Neural crest cell (in vitro differentiated cells): ENCODE measurements around the gene HACD2. TPM values are rescaled to one million over a fixed set of nuclear protein-coding genes. Genes with fewer than 3 reads are reported as not detected.
"Not testable (repeated sequence)": the region's sequence is repeated elsewhere in the genome, so short reads cannot be mapped to it uniquely, and the experiment has no call there.

Experiments
- DNase-seq: peaks from one replicate; pipeline ENCODE4 v3.0.0; 2021; ENCODE audit warnings: low read depth, mixed read lengths, low spot score
- H3K27ac Mint-ChIP-seq: one replicate; pipeline ENCODE4 v1.8.0; 2021; ENCODE audit warnings: mild to moderate bottlenecking, mixed read lengths; ENCODE audit not compliant: unreplicated experiment
- H3K27me3 Mint-ChIP-seq: 2 replicates; pipeline ENCODE4 v1.8.0; 2021; ENCODE audit warnings: low read depth, mild to moderate bottlenecking, mixed read lengths
- H3K36me3 Mint-ChIP-seq: 2 replicates; pipeline ENCODE4 v1.8.0; 2021; ENCODE audit warnings: low read depth, mild to moderate bottlenecking, mixed read lengths
- H3K4me1 Mint-ChIP-seq: 2 replicates; pipeline ENCODE4 v1.8.0; 2021; ENCODE audit warnings: mixed read lengths
- H3K4me3 Mint-ChIP-seq: one replicate; pipeline ENCODE4 v1.8.0; 2021; ENCODE audit warnings: mild to moderate bottlenecking, mixed read lengths
- H3K9me3 Mint-ChIP-seq: 2 replicates; pipeline ENCODE4 v1.8.0; 2021; ENCODE audit warnings: mixed read lengths
- total RNA-seq: library from RNA; stranded (reverse); gene quantifications from 2 replicates; pipeline ENCODE4 v1.2.1, GENCODE V29; 2021
- TF ChIP-seq, protein P1 (sequence below): fragments of 200-600 bp; sonication (generic); conservative IDR thresholded peaks from 2 replicates; pipeline ENCODE4 v1.5.0; 2021; ENCODE audit warnings: antibody characterized with exemption, mild to moderate bottlenecking

Gene HACD2
- total RNA-seq, 1 donor from 2014 or later, result 26.5 TPM

DNA sequence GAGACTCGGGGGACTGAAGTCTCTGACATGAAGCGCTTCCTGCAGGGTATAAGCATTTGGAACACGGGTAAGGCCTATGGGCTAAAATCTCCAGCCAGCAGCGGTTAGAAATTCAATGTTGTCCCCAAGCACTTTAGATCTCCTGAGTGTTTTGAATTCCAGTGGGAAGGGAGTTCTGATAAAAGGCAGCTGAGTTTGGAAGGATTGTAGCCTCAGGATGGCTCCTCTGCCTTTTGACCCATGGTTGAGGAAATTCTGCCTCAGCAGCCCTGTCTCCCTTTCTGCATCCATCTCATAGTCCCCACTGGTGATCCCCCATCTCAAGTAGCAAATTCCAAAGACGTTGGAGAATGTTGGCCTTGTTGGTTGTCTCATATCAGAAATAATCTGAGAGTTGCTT, 24.2 kb upstream of the HACD2 start:
- peaks cover 3% of the 10 kb centered on the region for H3K4me1 Mint-ChIP-seq
- peaks cover 10% of the 10 kb centered on the region for H3K36me3 Mint-ChIP-seq
- no peak for DNase-seq
- H3K9me3 Mint-ChIP-seq, result no peaks in the 10 kb centered on the region
- no peak overlapping the region for H3K27ac Mint-ChIP-seq
- TF ChIP-seq, protein P1, sequence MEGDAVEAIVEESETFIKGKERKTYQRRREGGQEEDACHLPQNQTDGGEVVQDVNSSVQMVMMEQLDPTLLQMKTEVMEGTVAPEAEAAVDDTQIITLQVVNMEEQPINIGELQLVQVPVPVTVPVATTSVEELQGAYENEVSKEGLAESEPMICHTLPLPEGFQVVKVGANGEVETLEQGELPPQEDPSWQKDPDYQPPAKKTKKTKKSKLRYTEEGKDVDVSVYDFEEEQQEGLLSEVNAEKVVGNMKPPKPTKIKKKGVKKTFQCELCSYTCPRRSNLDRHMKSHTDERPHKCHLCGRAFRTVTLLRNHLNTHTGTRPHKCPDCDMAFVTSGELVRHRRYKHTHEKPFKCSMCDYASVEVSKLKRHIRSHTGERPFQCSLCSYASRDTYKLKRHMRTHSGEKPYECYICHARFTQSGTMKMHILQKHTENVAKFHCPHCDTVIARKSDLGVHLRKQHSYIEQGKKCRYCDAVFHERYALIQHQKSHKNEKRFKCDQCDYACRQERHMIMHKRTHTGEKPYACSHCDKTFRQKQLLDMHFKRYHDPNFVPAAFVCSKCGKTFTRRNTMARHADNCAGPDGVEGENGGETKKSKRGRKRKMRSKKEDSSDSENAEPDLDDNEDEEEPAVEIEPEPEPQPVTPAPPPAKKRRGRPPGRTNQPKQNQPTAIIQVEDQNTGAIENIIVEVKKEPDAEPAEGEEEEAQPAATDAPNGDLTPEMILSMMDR, result no peak
- no peak overlapping the region for H3K4me3 Mint-ChIP-seq
- no peaks in the 10 kb centered on the region for H3K27me3 Mint-ChIP-seq

DNA sequence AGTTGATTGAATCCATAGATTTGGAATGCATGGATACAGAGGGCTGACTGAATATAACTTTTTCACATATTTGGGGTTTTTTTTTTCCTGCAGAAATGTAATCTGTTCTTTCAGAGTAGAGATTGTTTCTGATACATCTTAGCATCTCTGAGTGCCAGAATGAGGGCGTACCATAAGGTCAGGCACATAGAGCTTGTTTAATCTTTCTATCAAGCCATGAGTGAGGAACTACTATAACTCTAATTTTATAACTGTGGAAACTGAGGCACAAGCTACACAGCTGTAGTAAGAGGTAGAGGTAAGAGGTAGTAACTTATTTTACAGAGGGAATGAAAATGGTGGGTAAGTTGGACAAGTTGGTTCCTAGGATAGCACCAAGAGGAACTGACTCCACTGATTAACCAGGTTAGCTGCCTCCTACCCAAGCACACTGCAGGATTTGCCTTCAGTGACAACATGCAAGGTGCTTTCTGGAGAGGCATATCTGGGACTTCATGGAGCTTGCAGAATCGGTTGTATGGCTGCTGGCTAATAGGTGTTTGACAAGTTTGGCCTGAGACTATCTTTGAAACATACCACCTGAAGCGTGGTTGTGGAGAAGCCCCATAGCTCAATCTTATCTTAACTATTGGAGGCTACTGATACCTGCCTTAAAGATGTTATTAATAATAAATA, 23.5 kb upstream of the HACD2 start:
- H3K36me3 Mint-ChIP-seq, result peaks cover 6% of the 10 kb centered on the region
- no peaks in the 10 kb centered on the region for H3K9me3 Mint-ChIP-seq
- peaks cover 4% of the 10 kb centered on the region for H3K4me1 Mint-ChIP-seq
- DNase-seq, result no peak
- no peak overlapping the region for H3K27ac Mint-ChIP-seq
- H3K4me3 Mint-ChIP-seq, result no peak overlapping the region
- TF ChIP-seq, protein P1, result no peak
- no peaks in the 10 kb centered on the region for H3K27me3 Mint-ChIP-seq

DNA sequence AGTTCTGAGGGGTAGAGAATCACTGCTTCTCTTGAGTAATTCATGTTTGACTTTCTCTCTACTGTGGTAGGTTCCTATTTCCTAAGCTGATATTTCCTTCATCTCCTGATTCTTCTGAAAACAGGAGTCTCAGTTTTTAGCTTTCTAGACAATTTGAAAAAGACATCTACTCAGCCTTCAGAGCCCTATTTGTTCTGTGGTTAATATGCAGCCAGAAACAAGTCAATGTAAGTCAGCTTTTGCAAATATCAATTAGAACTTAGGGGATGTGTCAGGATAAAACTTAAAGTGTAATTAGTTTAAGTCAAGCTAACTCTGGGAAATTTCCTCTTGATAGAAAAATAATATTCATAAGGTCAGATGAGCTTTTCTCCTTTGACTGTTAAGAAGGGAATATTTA, 21.7 kb upstream of the HACD2 start:
- no peaks in the 10 kb centered on the region for H3K9me3 Mint-ChIP-seq
- TF ChIP-seq, protein P1, result no peak
- H3K36me3 Mint-ChIP-seq, result peaks cover 3% of the 10 kb centered on the region
- peaks cover 4% of the 10 kb centered on the region for H3K4me1 Mint-ChIP-seq
- no peak for DNase-seq
- H3K27me3 Mint-ChIP-seq, result no peaks in the 10 kb centered on the region
- no peak overlapping the region for H3K4me3 Mint-ChIP-seq
- no peak overlapping the region for H3K27ac Mint-ChIP-seq

DNA sequence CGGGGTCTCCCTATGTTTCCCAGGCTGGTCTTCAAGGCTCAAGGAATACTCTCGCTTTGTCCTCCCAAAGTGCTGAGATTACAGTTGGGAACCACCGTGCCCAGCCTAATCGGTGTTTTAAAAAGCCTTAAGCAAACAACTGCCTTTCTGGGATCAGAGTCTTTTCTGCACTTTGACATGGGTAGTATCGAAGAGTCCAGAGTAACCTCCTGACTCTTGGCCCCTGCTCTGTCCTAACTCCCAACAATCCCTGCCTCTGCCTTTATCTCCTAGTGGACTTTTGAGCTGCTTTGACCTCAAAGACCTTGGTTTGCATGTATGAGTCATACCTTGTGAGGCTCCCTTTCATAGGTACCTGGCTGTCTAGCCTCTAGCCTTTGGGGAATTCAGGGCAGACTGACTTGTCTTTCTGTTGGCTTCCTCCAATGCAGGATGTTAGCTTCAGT, 21.0 kb upstream of the HACD2 start:
- Mint-ChIP-seq H3K27ac (no peak overlapping the region), H3K9me3 (no peaks in the 10 kb centered on the region), H3K36me3 (peaks cover 3% of the 10 kb centered on the region), H3K27me3 (no peaks in the 10 kb centered on the region), H3K4me3 (no peak overlapping the region), H3K4me1 (peaks cover 4% of the 10 kb centered on the region)
- TF ChIP-seq, protein P1, result no peak
- DNase-seq, result no peak

DNA sequence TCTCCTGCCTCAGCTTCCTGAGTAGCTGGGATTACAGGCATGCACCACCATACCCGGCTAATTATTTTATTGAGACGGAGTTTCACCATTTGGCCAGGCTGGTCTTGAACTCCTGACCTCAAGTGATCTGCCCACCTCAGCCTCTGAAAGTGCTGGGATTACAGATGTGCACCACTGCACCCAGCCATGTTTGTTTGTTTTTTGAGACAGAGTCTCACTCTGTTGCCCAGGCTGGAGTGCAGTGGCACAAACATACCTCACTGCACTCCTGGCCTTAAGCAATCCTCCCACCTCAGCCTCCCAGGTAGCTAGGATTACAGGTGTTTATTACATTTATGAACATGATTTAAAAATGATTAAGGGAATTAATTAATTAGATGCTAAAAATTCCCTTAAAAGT, 18.3 kb upstream of the HACD2 start:
- not testable (repeated sequence) for H3K4me1 Mint-ChIP-seq, H3K9me3 Mint-ChIP-seq, H3K4me3 Mint-ChIP-seq, DNase-seq, H3K27me3 Mint-ChIP-seq, H3K27ac Mint-ChIP-seq
- peaks cover 15% of the 10 kb centered on the region for H3K36me3 Mint-ChIP-seq

DNA sequence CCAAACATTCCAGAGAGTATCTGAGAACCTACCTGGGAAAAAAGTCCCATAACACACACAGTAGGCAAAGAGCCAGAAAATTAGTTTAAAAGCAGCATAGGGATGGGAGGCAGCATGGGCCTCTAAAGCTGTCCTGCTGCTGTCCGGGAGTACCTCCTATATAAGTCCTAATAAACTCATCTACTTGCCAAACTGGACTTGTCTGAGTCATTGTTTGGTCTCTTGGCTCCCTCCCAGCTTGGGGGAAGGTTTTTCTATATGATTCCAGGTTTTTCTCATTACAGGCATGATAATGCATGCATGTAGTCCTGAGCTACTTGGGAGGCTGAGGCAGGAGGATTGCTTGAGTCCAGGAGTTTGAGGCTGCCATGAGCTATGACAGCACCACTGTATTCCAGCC, 17.5 kb upstream of the HACD2 start:
- TF ChIP-seq, protein P1, result no peak
- Mint-ChIP-seq H3K4me3 (no peak overlapping the region), H3K27me3 (no peaks in the 10 kb centered on the region)

DNA sequence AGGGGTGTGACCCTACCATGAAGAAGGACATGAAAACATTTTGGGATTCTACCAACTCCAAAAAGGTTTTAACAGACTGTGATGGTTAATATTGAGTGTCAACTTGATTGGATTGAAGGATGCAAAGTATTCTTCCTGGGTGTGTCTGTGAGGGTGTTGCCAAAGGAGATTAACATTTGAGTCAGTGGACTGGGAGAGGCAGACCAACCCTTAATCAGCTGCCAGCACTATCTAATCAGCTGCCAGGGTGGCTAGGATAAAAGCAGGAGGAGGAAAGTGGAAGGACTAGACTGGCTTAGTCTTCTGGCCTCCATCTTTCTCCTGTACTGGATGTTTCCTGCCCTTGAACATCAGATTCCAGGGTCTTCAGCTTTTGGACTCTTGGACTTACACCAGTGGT, 16.0 kb upstream of the HACD2 start:
- H3K9me3 Mint-ChIP-seq, H3K27me3 Mint-ChIP-seq, H3K4me3 Mint-ChIP-seq, H3K27ac Mint-ChIP-seq, H3K4me1 Mint-ChIP-seq, DNase-seq: not testable (repeated sequence)
- peaks cover 15% of the 10 kb centered on the region for H3K36me3 Mint-ChIP-seq

More for the DNA sequence above, 17.5 kb upstream of the HACD2 start:
- H3K4me1 Mint-ChIP-seq, result peaks cover 4% of the 10 kb centered on the region
- H3K9me3 Mint-ChIP-seq, result no peaks in the 10 kb centered on the region
- H3K36me3 Mint-ChIP-seq, result peaks cover 15% of the 10 kb centered on the region
- H3K27ac Mint-ChIP-seq, result no peak overlapping the region
- no peak for DNase-seq
